ENCODE measurements around the gene CISTR.
"Not testable (repeated sequence)": the region's sequence is repeated elsewhere in the genome, so short reads cannot be mapped to it uniquely, and the experiment has no call there.

Gene CISTR

DNA sequence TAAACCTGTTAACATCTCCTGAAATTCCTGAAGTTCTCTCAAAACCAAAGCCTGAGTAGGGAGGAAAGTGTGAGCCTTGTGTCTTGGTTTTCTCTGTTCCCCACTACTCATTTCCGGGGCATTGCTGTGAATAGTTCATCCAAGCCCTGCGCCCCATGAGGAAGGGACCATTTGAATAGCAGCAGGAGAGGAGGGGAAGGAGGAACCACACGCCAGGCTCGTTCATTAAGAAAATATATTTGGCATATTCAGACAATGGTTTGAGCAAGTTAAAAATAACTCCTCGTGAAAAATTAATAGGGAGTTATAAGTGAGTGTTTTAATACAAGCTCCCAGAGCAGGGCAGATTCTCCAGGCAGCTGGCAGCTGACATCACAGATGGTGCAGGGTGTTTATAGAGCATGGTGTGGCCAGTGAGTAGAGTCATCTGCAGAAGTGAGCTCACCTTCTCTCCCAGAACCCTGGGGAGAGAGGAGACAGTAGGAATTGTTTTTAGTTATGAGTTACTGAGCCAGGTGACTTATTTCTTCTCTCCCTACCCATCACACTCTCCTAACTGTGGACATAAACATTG, 29.5 kb upstream of the CISTR start:
- Histone ChIP-seq H3K4me3 (ENCODE audit: low read depth in 1 of 5, low read length in 5 of 5) (no peak overlapping the region), H3K9me3 (ENCODE audit: control insufficient read depth in 5 of 5, low read length in 5 of 5) (no peaks in the 10 kb centered on the region), H3K9ac (ENCODE audit: low read length in 5 of 5) (no peak overlapping the region), H3K27me3 (ENCODE audit: control insufficient read depth in 5 of 5, insufficient read depth in 4 of 5, low read length in 5 of 5) (peaks cover 6 to 29% (median 13%) of the 10 kb centered on the region in 5 donors), H3K4me1 (ENCODE audit: control insufficient read depth in 5 of 5, insufficient read depth in 5 of 5, low read length in 5 of 5) (peaks cover 0 to 11% (median 7%) of the 10 kb centered on the region in 5 donors), H3K27ac (ENCODE audit: low read depth, low read length) (no peak overlapping the region), H3K36me3 (ENCODE audit: control insufficient read depth in 5 of 5, insufficient read depth in 5 of 5, low read length in 5 of 5) (no peaks in the 10 kb centered on the region)

DNA sequence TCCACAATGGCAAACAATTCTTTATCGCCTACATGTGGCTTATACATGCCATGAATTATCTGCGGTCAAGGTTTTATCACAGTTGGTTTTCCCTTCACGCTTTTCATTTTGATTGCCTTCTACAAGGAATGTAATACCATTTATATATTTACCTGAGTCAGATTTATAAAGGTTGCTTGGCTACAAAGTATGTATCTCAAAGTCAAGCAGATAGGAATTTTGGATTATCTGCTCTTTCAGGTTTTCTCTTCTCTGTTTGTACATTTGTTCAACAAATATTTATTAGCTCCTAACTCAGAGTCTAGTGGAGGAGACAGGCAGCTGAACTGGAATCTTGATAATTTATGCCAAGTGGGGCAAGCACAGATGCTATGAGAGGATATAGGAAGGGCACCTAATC, 28.5 kb upstream of the CISTR start:
- Histone ChIP-seq H3K9me3 (ENCODE audit: control insufficient read depth in 5 of 5, low read length in 5 of 5) (no peaks in the 10 kb centered on the region), H3K27me3 (ENCODE audit: control insufficient read depth in 5 of 5, insufficient read depth in 4 of 5, low read length in 5 of 5) (peaks cover 6 to 29% (median 13%) of the 10 kb centered on the region in 5 donors), H3K4me1 (ENCODE audit: control insufficient read depth in 5 of 5, insufficient read depth in 5 of 5, low read length in 5 of 5) (peaks cover 0 to 20% (median 16%) of the 10 kb centered on the region in 5 donors), H3K9ac (ENCODE audit: low read length in 5 of 5) (no peak overlapping the region), H3K36me3 (ENCODE audit: control insufficient read depth in 5 of 5, insufficient read depth in 5 of 5, low read length in 5 of 5) (no peaks in the 10 kb centered on the region), H3K4me3 (ENCODE audit: low read depth in 1 of 5, low read length in 5 of 5) (no peak overlapping the region), H3K27ac (ENCODE audit: low read depth, low read length) (no peak overlapping the region)

DNA sequence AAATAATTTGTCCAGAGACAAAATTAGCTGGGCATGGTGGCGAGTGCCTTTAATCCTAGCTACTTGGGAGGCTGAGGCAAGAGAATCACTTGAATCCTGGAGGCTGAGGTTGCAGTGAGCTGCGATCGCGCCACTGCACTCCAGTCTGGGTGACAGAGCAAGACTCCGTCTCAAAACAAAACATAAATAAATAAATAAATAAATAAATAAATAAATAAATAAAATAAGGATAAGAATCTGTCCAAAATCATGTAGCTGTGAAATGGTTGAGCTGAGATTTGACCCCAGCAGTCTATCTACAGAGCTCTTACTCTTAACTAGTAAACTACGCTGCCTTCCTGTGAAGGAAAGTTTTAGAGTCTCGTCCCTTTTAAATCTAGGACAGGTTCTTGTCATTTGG, 27.9 kb upstream of the CISTR start:
- Histone ChIP-seq H3K27me3 (ENCODE audit: control insufficient read depth in 5 of 5, insufficient read depth in 4 of 5, low read length in 5 of 5) (peaks cover 3 to 23% (median 9%) of the 10 kb centered on the region in 5 donors), H3K4me1 (ENCODE audit: control insufficient read depth in 5 of 5, insufficient read depth in 5 of 5, low read length in 5 of 5) (peaks cover 0 to 20% (median 16%) of the 10 kb centered on the region in 5 donors)
- H3K27ac ChIP-seq (ENCODE audit: low read depth, low read length); H3K9ac ChIP-seq (ENCODE audit: low read length in 5 of 5); H3K4me3 ChIP-seq (ENCODE audit: low read depth in 1 of 5, low read length in 5 of 5); H3K9me3 ChIP-seq (ENCODE audit: control insufficient read depth in 5 of 5, low read length in 5 of 5); H3K36me3 ChIP-seq (ENCODE audit: control insufficient read depth in 5 of 5, insufficient read depth in 5 of 5, low read length in 5 of 5): not testable (repeated sequence)

DNA sequence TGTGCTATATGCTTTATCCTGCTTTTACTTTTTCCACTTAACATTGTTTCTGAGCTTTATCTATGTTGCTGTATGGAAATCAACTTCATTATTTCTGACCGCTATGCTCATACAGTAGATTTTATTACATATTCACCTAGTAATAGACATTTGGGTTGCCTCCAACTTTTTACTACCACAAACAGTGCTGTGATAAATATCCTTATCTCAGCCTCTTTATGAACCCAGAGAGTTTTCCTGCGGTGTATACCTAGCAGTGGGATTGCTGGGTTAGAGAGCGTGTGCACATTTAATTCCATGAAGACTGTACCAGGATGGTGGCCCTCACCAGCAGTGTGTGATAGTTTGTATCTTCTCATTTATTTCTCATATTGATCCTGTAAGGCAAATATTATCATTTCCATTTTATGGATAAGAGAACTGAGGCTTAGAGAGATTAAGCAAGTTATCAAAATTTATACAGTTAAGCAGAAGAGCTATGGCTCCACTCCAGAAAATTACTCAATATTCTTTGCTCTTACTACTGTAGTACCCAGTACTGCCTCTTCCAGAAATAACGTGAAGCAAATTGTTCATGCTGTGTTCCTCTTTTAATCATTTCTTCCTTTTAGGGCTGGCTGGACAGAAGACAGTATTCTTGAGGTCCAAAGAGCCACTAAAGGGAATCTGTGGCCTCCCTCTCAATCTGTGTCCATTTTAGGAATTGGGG, 26.3 kb upstream of the CISTR start:
- no peak overlapping the region for H3K4me3 ChIP-seq (ENCODE audit: low read depth in 1 of 5, low read length in 5 of 5)
- H3K4me1 ChIP-seq (ENCODE audit: control insufficient read depth in 5 of 5, insufficient read depth in 5 of 5, low read length in 5 of 5) = peaks cover 0 to 20% (median 16%) of the 10 kb centered on the region in 5 donors
- no peaks in the 10 kb centered on the region for H3K9me3 ChIP-seq (ENCODE audit: control insufficient read depth in 5 of 5, low read length in 5 of 5)
- no peak overlapping the region for H3K9ac ChIP-seq (ENCODE audit: low read length in 5 of 5)
- H3K27me3 ChIP-seq (ENCODE audit: control insufficient read depth in 5 of 5, insufficient read depth in 4 of 5, low read length in 5 of 5) = peaks cover 3 to 18% (median 8%) of the 10 kb centered on the region in 5 donors
- H3K27ac ChIP-seq (ENCODE audit: low read depth, low read length) = no peak overlapping the region
- no peaks in the 10 kb centered on the region for H3K36me3 ChIP-seq (ENCODE audit: control insufficient read depth in 5 of 5, insufficient read depth in 5 of 5, low read length in 5 of 5)

DNA sequence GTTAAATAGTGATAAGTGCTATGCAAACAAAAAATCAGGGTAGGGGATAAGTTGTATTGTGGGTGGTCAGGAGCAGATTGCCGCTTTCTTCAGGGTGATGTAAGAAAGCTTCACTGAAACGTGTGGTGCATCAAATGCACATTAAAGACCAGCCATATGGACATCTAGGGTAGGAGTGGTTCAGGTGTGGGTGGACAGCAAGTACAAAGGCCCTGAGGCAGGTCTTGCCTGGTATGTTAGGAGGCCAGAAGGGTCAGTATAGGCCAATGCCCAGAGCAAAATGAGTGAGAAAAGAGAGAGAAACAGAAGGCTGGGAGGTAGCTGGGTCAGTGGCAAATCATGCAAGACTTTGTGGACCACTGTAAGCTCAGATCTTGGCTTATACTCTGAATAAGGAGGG, 25.6 kb upstream of the CISTR start:
- no peaks in the 10 kb centered on the region for H3K36me3 ChIP-seq (ENCODE audit: control insufficient read depth in 5 of 5, insufficient read depth in 5 of 5, low read length in 5 of 5)
- no peak overlapping the region for H3K9ac ChIP-seq (ENCODE audit: low read length in 5 of 5)
- no peak overlapping the region for H3K27ac ChIP-seq (ENCODE audit: low read depth, low read length)
- H3K9me3 ChIP-seq (ENCODE audit: control insufficient read depth in 5 of 5, low read length in 5 of 5) = no peaks in the 10 kb centered on the region
- no peak overlapping the region for H3K4me3 ChIP-seq (ENCODE audit: low read depth in 1 of 5, low read length in 5 of 5)
- H3K27me3 ChIP-seq (ENCODE audit: control insufficient read depth in 5 of 5, insufficient read depth in 4 of 5, low read length in 5 of 5) = peaks cover 2 to 14% (median 4%) of the 10 kb centered on the region in 5 donors
- H3K4me1 ChIP-seq (ENCODE audit: control insufficient read depth in 5 of 5, insufficient read depth in 5 of 5, low read length in 5 of 5) = peaks cover 0 to 20% (median 16%) of the 10 kb centered on the region in 5 donors

DNA sequence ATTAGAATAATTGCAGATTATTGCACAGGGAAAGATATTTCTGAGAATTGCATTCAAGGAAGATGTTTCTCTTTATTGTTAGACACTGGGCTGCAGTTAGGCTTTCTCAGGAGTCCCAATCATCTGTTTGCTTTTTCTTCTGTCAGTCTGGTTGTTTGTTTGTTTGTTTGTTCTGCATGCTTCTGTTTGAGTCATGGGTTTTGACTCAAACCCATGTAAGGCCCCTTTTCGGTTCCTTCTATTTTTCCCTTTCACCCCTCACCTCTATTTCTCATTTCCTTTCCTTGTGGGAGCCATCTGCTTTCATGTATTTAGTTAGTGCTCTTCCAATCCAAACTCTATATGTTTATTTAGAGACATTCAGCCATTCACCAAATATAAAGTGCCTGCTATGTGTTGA, 25.1 kb upstream of the CISTR start:
- peaks cover 0 to 20% (median 16%) of the 10 kb centered on the region in 5 donors for H3K4me1 ChIP-seq (ENCODE audit: control insufficient read depth in 5 of 5, insufficient read depth in 5 of 5, low read length in 5 of 5)
- no peak overlapping the region for H3K4me3 ChIP-seq (ENCODE audit: low read depth in 1 of 5, low read length in 5 of 5)
- no peaks in the 10 kb centered on the region for H3K36me3 ChIP-seq (ENCODE audit: control insufficient read depth in 5 of 5, insufficient read depth in 5 of 5, low read length in 5 of 5)
- H3K9me3 ChIP-seq (ENCODE audit: control insufficient read depth in 5 of 5, low read length in 5 of 5) = no peaks in the 10 kb centered on the region
- H3K27ac ChIP-seq (ENCODE audit: low read depth, low read length) = no peak overlapping the region
- no peak overlapping the region for H3K9ac ChIP-seq (ENCODE audit: low read length in 5 of 5)
- H3K27me3 ChIP-seq (ENCODE audit: control insufficient read depth in 5 of 5, insufficient read depth in 4 of 5, low read length in 5 of 5) = peaks cover 0 to 12% (median under 1%) of the 10 kb centered on the region in 5 donors

DNA sequence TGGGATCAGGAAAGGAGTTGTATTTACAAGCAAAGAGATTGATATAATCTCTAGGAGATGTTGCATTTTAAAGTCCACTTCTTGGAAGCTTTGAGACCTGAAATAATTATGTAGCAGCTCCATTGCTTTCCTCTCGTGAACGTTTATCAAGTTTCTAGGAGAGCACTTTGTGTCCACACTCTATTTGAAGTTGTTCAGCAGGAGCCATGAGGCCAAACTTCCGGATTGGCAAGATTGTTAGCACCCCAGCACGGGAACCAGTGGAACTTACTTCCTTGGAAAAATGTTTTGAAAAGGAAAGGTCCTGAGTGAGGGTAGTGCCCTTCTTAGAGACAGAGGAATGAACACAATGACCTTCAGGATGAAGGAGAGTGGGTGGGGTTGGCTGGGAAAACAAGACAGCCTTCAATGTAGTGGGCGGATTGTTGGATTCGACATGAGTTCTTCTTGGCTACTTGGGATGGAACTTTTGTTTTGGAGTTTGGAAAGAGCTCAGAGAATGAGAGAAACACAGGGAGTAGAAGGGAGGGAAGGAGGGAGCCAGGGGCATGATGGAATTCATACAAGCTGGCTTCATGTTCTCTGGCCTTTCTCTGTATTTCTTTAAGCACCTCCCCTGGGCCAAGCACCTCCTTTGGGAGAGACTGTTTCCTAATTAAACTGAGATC, 23.8 kb upstream of the CISTR start:
- peaks cover 0 to 4% (median 0%) of the 10 kb centered on the region in 5 donors for H3K27me3 ChIP-seq (ENCODE audit: control insufficient read depth in 5 of 5, insufficient read depth in 4 of 5, low read length in 5 of 5)
- H3K9ac ChIP-seq (ENCODE audit: low read length in 5 of 5) = no peak overlapping the region
- H3K4me3 ChIP-seq (ENCODE audit: low read depth in 1 of 5, low read length in 5 of 5) = no peak overlapping the region
- H3K27ac ChIP-seq (ENCODE audit: low read depth, low read length) = peak overlapping the region; percentile 21
- H3K9me3 ChIP-seq (ENCODE audit: control insufficient read depth in 5 of 5, low read length in 5 of 5) = no peaks in the 10 kb centered on the region
- no peaks in the 10 kb centered on the region for H3K36me3 ChIP-seq (ENCODE audit: control insufficient read depth in 5 of 5, insufficient read depth in 5 of 5, low read length in 5 of 5)
- H3K4me1 ChIP-seq (ENCODE audit: control insufficient read depth in 5 of 5, insufficient read depth in 5 of 5, low read length in 5 of 5) = peaks cover 0 to 20% (median 16%) of the 10 kb centered on the region in 5 donors

DNA sequence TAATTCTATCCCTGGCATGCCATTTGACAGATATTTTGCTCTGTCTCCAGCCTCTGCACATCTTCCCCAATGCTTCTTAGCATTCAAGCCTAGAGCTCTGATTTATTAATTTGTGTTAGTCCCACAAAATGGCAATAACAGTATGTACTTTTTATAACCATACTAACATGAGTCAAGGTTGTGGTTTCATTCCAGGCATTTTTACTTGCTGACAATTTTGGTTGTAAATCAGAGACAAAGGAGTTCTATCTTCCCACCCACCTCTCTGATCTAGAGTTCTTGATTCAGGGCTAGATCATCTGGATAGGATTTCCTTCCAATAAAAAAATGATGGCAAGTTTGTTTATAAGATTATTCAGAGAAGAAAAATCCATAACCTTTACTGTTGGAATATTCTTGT, 18.5 kb upstream of the CISTR start:
- no peaks in the 10 kb centered on the region for H3K4me1 ChIP-seq (ENCODE audit: control insufficient read depth in 5 of 5, insufficient read depth in 5 of 5, low read length in 5 of 5)
- no peak overlapping the region for H3K9ac ChIP-seq (ENCODE audit: low read length in 5 of 5)
- H3K4me3 ChIP-seq (ENCODE audit: low read depth in 1 of 5, low read length in 5 of 5) = no peak overlapping the region
- H3K27ac ChIP-seq (ENCODE audit: low read depth, low read length) = no peak overlapping the region
- H3K36me3 ChIP-seq (ENCODE audit: control insufficient read depth in 5 of 5, insufficient read depth in 5 of 5, low read length in 5 of 5) = no peaks in the 10 kb centered on the region
- H3K9me3 ChIP-seq (ENCODE audit: control insufficient read depth in 5 of 5, low read length in 5 of 5) = no peaks in the 10 kb centered on the region
- H3K27me3 ChIP-seq (ENCODE audit: control insufficient read depth in 5 of 5, insufficient read depth in 4 of 5, low read length in 5 of 5) = peaks cover 0 to 15% (median 9%) of the 10 kb centered on the region in 5 donors

DNA sequence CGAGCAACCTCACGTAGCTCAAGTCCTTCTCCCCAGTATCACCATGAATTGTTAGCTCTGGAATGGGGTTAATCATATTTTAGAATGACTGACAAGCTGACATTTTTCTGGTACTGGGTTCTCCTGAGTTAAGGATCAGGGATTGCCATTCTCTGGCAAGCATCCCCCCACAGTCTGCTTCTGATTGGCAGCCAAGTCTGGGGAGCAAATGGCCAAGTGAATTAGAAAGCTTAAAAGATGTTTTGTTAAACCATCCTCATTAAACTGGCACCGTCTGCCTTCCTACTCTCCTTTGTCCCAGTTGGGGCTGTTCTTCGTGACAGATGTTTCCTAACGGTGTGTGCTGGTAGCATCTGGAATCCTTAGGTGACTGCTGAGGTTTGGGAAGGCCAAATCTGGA, 17.2 kb upstream of the CISTR start:
- Histone ChIP-seq H3K36me3 (ENCODE audit: control insufficient read depth in 5 of 5, insufficient read depth in 5 of 5, low read length in 5 of 5) (no peaks in the 10 kb centered on the region), H3K4me3 (ENCODE audit: low read depth in 1 of 5, low read length in 5 of 5) (no peak overlapping the region), H3K4me1 (ENCODE audit: control insufficient read depth in 5 of 5, insufficient read depth in 5 of 5, low read length in 5 of 5) (no peaks in the 10 kb centered on the region), H3K9ac (ENCODE audit: low read length in 5 of 5) (no peak overlapping the region), H3K27me3 (ENCODE audit: control insufficient read depth in 5 of 5, insufficient read depth in 4 of 5, low read length in 5 of 5) (peaks cover 0 to 18% (median 9%) of the 10 kb centered on the region in 5 donors), H3K27ac (ENCODE audit: low read depth, low read length) (no peak overlapping the region), H3K9me3 (ENCODE audit: control insufficient read depth in 5 of 5, low read length in 5 of 5) (no peaks in the 10 kb centered on the region)

DNA sequence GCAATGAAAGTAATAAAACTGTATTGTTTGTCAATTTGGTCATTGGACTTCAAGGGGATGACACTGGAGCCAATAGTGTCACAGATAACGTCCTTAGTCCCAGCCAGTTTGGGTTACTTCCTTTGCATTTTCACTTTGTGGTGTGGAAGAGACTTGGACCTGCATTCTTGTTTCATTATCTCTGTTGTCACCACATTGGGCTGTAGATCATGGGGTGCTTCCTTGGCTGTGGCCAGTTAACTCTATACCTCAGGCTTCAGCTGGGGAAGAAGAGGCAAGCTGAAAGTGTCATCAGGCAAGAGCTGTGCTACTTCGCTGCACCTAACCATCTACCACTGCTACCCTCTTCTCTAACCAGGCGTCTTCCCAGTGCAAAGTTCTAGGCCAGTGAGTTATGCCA, 15.1 kb upstream of the CISTR start:
- H3K27ac ChIP-seq (ENCODE audit: low read depth, low read length) = no peak overlapping the region
- no peaks in the 10 kb centered on the region for H3K4me1 ChIP-seq (ENCODE audit: control insufficient read depth in 5 of 5, insufficient read depth in 5 of 5, low read length in 5 of 5)
- H3K9ac ChIP-seq (ENCODE audit: low read length in 5 of 5) = no peak overlapping the region
- no peak overlapping the region for H3K4me3 ChIP-seq (ENCODE audit: low read depth in 1 of 5, low read length in 5 of 5)
- no peaks in the 10 kb centered on the region for H3K36me3 ChIP-seq (ENCODE audit: control insufficient read depth in 5 of 5, insufficient read depth in 5 of 5, low read length in 5 of 5)
- peaks cover 5 to 23% (median 9%) of the 10 kb centered on the region in 5 donors for H3K27me3 ChIP-seq (ENCODE audit: control insufficient read depth in 5 of 5, insufficient read depth in 4 of 5, low read length in 5 of 5)
- no peaks in the 10 kb centered on the region for H3K9me3 ChIP-seq (ENCODE audit: control insufficient read depth in 5 of 5, low read length in 5 of 5)

Measured in subcutaneous abdominal adipose tissue (tissue), 5 donors.